Type B pancreatic cell (in vitro differentiated cells): ENCODE data around the gene SHMT2. TPM values are rescaled to one million over a fixed set of nuclear protein-coding genes. Genes with fewer than 3 reads are reported as not detected.

ENCODE experiments used
- DNase-seq: peaks from one replicate; pipeline ENCODE4 v3.0.0; 2021; ENCODE audit warnings: mixed read lengths; ENCODE audit not compliant: unreplicated experiment; ENCODE audit errors: extremely low spot score
- H3K27ac Mint-ChIP-seq: 2 replicates; pipeline ENCODE4 v1.8.0; 2021; ENCODE audit warnings: mild to moderate bottlenecking, mixed read lengths
- H3K27me3 Mint-ChIP-seq: 2 replicates; pipeline ENCODE4 v1.8.0; 2021; ENCODE audit warnings: mixed read lengths
- H3K36me3 Mint-ChIP-seq: 2 replicates; pipeline ENCODE4 v1.8.0; 2021; ENCODE audit warnings: mixed read lengths
- H3K4me1 Mint-ChIP-seq: one replicate; pipeline ENCODE4 v1.8.0; 2021; ENCODE audit warnings: mixed read lengths; ENCODE audit not compliant: unreplicated experiment
- H3K4me3 Mint-ChIP-seq: 2 replicates; pipeline ENCODE4 v1.8.0; 2021; ENCODE audit warnings: mild to moderate bottlenecking, mixed read lengths
- H3K9me3 Mint-ChIP-seq: 2 replicates; pipeline ENCODE4 v1.8.0; 2021; ENCODE audit warnings: mixed read lengths
- total RNA-seq: library from RNA; stranded (reverse); gene quantifications from 2 replicates; pipeline ENCODE4 v1.2.1, GENCODE V29; 2021; ENCODE audit warnings: low replicate concordance
- TF ChIP-seq, protein P1 (sequence below): fragments of 200-600 bp; sonication (generic); conservative IDR thresholded peaks from 2 replicates; pipeline ENCODE4 v1.5.0; 2021; ENCODE audit warnings: antibody characterized with exemption, mild to moderate bottlenecking

Gene SHMT2
- total RNA-seq, 1 donor from 2014 or later: 131 TPM

DNA sequence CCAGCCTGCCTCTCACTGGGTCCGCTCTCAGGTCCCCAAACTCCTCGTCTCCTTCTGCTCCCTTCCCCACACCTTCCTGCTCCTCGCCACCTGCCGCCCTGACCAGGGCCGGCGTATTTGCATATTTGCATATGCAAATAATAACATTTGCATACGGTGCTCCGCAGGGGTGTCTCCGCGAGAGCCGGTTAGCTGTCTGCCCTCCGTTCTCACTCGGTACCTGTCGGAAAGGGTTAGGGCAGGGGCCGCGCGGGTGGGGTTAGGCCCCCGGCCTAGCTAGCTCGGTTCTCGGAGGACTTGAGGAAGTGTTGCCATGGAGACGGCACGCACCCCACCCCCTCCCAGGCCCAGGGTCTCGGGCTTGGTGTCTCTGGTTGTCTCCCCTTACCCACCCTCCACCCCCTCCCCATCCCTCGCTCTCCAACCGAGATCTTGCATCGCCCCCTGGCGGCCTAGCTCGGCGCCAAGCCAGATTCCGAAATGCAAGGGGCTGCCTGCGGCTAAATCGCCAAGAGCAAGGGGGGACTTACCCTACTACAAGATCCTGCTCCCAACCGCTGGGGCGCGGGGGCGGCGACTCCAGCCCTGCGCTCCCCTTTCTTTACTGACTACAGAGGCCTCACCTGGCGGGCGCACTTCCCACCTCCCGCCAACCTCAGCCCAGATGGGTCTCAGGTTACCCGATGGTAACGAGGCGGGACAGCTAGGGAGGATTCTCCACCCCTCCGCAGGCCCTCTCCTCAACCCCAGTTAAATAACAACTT lies 13.4 kb downstream of the SHMT2 start:
- TF ChIP-seq, protein P1, sequence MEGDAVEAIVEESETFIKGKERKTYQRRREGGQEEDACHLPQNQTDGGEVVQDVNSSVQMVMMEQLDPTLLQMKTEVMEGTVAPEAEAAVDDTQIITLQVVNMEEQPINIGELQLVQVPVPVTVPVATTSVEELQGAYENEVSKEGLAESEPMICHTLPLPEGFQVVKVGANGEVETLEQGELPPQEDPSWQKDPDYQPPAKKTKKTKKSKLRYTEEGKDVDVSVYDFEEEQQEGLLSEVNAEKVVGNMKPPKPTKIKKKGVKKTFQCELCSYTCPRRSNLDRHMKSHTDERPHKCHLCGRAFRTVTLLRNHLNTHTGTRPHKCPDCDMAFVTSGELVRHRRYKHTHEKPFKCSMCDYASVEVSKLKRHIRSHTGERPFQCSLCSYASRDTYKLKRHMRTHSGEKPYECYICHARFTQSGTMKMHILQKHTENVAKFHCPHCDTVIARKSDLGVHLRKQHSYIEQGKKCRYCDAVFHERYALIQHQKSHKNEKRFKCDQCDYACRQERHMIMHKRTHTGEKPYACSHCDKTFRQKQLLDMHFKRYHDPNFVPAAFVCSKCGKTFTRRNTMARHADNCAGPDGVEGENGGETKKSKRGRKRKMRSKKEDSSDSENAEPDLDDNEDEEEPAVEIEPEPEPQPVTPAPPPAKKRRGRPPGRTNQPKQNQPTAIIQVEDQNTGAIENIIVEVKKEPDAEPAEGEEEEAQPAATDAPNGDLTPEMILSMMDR: peak; percentile 83
- peak overlapping the region; percentile 61 for H3K27ac Mint-ChIP-seq

DNA sequence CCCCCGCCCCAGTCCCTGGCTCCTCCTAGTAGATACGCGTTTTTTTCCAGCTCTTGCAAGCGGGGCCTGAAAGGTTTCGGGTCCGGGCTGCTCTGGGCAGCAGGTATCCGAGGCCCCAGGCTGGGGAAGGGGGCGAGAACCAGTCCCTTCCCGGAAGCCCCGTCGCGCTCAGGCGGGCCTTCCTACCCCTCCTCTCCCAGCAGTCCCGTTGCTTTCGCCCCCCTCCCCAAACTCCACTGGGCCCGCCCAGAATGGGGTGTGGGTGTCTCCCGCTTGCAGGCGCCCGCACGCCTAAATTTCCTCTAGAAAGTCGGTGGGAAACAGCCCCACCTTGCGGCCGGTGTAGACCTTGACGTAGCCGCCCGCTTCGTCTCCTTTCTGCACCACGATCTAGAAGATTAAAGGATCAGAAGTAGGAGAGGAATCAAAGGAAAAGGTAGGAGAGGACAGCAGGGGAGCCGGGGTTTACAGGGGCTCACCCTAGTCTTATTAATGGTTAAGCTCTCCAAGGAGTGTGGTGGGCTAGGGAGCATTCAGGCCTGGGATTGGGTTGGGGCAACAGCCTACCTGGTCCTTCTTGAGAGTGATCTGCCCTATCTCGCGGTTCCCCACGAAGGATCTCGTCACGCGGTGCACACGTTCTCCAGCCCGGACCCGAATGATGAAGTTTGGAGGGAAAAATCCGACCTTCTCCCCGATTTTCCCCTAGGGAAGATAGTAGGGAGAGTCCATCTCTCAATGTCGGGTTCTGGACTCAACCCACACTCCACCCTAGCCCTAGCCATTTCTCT lies 14.2 kb downstream of the SHMT2 start:
- Mint-ChIP-seq H3K36me3 (peaks cover 6% of the 10 kb centered on the region), H3K4me1 (peaks cover 42% of the 10 kb centered on the region), H3K27ac (peak overlapping the region; percentile 87), H3K9me3 (no peaks in the 10 kb centered on the region), H3K4me3 (peak overlapping the region; percentile 90), H3K27me3 (peaks cover 53% of the 10 kb centered on the region)
- TF ChIP-seq, protein P1: peak; percentile 84
- DNase-seq: no peak

More for the DNA sequence above, 13.4 kb downstream of the SHMT2 start:
- no peaks in the 10 kb centered on the region for H3K9me3 Mint-ChIP-seq
- peaks cover 3% of the 10 kb centered on the region for H3K36me3 Mint-ChIP-seq
- DNase-seq: peak; percentile 90
- H3K4me3 Mint-ChIP-seq: peak overlapping the region; percentile 90
- peaks cover 44% of the 10 kb centered on the region for H3K4me1 Mint-ChIP-seq
- peaks cover 56% of the 10 kb centered on the region for H3K27me3 Mint-ChIP-seq

DNA sequence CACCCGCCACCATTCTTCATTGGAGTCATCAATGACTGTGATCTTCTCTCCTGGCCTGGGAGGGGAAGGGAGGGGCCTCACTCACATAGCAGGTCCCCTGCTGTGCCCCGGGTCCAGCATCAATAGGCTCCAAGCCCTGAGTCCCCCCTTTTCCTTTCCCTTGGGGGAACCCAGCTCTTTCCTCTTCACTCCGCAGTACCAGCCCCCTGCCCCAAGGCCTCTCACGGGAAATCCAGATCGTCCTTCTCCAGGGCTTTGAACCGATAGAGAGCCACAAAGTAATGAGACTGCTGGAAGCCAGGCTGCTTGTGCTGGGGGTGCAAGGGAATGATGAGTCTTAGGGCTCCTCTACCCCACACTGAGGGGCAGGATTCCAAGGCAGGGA lies 14.8 kb downstream of the SHMT2 start:
- Mint-ChIP-seq H3K4me3 (peak overlapping the region; percentile 90), H3K27ac (peak overlapping the region; percentile 87), H3K4me1 (peaks cover 38% of the 10 kb centered on the region), H3K36me3 (peaks cover 8% of the 10 kb centered on the region), H3K9me3 (no peaks in the 10 kb centered on the region), H3K27me3 (peaks cover 50% of the 10 kb centered on the region)
- no peak for DNase-seq
- TF ChIP-seq, protein P1: no peak

DNA sequence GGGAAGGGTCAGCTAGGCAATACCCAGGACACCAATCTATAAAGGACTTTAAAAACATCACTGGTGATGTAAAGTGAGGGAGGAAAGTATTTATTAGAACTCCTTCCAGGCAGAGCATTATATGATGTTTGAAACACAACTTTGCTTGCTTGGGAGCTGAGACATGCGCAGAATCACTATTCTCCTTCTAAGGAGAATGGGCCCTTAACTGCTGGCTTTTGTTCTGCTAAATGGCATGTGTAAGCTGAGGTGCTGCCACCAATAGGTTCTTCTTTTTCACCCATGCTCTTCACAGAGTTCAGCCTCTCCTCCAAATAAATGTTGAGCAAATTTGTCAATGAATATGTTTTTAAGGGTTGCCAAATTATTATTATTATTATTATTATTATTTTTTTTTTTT lies 17.5 kb downstream of the SHMT2 start:
- Mint-ChIP-seq H3K36me3 (peaks cover 8% of the 10 kb centered on the region), H3K9me3 (no peaks in the 10 kb centered on the region), H3K27me3 (peaks cover 22% of the 10 kb centered on the region), H3K4me3 (no peak overlapping the region), H3K4me1 (peaks cover 18% of the 10 kb centered on the region), H3K27ac (no peak overlapping the region)
- TF ChIP-seq, protein P1: no peak
- DNase-seq: no peak

DNA sequence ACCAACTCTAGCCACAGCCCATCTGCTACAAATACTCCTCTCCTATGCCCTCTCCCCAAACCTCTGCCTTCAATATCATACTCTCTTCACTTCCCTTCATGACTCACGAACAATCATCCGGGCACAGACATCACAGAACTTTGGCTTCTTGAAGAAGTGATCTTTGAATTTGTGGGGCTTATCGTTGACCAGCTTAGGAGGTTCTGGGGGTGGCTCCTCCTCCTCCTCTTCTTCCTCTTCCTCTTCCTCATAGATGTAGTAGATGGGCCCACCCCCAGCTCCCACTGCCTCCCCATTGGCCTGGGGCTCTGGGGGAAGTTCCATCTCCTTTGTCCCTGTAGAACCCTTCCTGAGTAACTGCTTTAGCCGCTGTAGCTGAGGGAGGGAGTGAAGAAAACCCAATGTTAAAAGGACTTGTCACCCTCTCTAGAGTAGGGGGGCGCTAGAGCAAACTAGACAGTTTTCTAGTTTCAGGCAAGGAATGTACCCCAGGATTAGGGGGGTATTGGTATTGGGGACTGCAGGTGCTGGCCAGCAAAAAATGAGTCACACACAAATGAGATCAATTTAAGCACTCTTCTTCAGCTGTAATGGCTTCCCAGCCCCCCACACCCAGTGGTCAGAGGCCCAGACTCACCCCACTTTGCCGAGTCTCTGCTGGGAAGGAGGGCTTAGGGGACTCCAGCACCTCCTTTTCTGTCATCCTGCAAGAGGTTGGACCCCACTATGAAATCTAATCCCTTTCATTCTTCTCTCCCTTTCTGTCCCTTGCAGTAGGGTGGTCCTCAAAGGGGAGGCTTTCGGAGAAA lies 19.6 kb downstream of the SHMT2 start:
- Mint-ChIP-seq H3K27ac (no peak overlapping the region), H3K4me3 (no peak overlapping the region), H3K27me3 (peaks cover 5% of the 10 kb centered on the region), H3K9me3 (no peaks in the 10 kb centered on the region), H3K4me1 (peaks cover 13% of the 10 kb centered on the region), H3K36me3 (peaks cover 8% of the 10 kb centered on the region)
- TF ChIP-seq, protein P1: no peak
- DNase-seq: no peak
